A204.1 (cell line): Measurements from ENCODE around the gene CEBPE.

ENCODE experiments used
- FAIRE-seq: peaks from 2 replicates; lab custom pipeline; 2012; peaks lifted over from hg19 to GRCh38; lab: Jason Lieb, UNC

The CEBPE gene

GRCh38 chr14:23102801-23103200 lies 16.3 kb downstream of the CEBPE start:
- no peak for FAIRE-seq

DNA sequence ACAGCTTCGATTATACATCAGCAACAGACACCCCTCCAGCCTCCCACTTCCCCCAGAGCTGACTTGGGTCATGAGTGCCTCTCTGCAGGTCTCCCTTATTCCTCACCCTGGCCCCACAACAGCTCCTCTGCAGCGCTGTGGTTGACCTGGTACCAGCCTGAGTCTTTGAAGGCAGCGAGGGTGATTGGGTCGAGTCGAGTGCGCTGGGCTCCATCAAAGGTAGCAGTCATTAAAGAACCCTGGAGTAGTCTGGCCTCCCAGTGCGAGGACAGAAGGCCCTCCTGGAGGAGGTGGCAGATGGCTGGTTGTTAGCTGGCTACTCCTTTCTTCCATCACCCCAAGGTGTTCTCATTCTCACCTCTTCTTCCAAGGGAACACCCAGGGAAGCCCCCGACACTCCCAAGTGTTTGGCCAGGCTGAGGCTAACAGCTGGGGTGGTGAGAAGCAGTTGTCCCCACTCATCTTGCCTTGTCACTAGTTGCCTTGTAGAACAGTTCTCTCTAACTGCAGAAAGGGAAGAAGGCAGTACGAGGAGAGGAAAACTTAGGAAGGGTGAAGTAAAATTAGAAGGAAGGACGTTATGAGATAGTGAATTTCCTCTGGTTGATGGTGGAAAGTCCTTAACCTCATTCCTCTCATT lies 16.9 kb downstream of the CEBPE start:
- no peak for FAIRE-seq

GRCh38 chr14:23101213-23101970 lies 17.7 kb downstream of the CEBPE start:
- FAIRE-seq = no peak

GRCh38 chr14:23099212-23099861 lies 19.7 kb downstream of the CEBPE start:
- FAIRE-seq = no peak

- FAIRE-seq = no peak
Measured at GRCh38 chr14:23097786-23098185, 21.3 kb downstream of the CEBPE start.

- FAIRE-seq = peak; percentile 100
Measured at GRCh38 chr14:23095196-23096108, 23.6 kb downstream of the CEBPE start, which contains the start of gene C14orf119. Gene C14orf119 (plus strand): TSS chr14:23095505. CDS start chr14:23097659, 2,154 bp downstream.

- no peak for FAIRE-seq
Measured at GRCh38 chr14:23094666-23095195, 24.3 kb downstream of the CEBPE start, which contains the start of gene ACIN1. Gene ACIN1 (minus strand): TSS chr14:23095136. CDS start chr14:23095112, 24 bp downstream.

- FAIRE-seq = no peak
Measured at GRCh38 chr14:23093991-23094665, 24.9 kb downstream of the CEBPE start.

DNA sequence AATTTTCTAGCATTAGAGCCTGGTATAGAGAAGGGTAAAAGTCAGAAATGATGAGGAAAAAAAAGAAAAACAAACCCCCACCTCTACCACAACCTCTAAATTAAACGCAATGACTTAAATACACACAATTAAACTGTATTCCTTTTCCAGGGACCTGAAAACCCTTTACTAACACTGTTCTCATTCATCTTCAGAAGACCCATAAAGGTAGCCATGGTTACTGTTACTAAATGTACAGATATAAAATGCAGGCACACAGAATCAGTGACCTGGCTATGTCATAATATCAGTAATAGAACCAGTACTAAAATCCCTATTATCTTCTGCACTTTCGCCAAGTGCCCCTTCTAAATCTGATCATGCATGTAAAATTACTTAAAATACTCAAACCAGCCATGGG lies 25.5 kb downstream of the CEBPE start:
- no peak for FAIRE-seq

DNA sequence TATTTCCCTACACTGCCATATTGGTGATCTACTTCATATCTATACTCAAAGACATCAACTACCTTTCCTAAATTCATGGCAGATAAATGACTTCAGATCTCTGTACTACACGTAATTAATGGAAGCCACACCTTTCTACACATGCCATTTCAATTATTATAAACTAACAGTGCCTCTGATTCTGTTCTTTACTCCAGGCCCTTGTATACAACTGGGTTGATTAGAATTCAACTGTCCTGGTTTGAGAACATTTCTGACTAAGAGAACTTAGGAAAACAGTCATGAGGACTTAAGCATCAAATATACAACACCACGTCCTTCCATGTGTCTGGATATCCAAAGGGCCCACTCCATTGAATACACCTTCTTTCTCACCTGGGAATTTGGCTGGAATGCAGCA lies 26.0 kb downstream of the CEBPE start:
- no peak for FAIRE-seq

- no peak for FAIRE-seq
Measured at GRCh38 chr14:23091294-23092225, 27.5 kb downstream of the CEBPE start.

DNA sequence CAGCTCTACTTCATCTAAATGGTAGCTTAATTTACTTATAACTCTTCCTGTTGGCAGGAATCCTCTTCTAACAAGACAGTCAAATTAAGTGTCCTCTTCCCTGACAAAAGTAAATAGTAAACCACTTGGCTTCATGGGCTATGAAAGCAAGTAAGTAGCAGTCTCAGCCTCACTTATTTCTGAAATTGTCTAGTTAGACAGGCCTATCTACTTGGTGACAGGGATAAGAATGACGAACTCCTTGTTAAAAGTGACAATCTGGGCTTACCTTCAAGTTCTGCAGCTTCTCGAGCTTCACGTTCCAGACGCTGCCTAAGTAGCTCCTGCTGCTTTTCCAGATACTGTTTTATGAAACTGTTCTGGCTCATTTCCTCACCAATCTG lies 28.8 kb downstream of the CEBPE start:
- no peak for FAIRE-seq

- no peak for FAIRE-seq
Measured at GRCh38 chr14:23089498-23090253, 29.4 kb downstream of the CEBPE start.

DNA sequence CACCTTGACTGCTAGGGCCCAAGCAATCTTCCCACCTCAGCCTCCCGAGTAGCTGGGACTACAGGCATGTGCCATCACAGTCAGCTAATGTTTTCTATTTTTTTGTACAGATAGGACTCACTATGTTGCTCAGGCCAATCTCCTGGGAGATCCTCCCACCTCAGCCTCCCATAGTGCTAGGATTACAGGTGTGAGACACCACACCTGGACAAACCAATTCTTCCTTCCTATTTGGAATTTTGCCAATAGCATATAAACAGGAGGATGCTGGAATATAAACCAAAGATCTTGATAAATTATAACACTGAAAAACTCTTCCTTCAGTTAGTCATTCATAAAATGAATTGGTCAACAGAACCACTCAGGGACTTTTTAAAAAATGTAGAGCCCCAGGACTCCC lies 32.5 kb downstream of the CEBPE start:
- no peak for FAIRE-seq

GRCh38 chr14:23085458-23085857 lies 33.6 kb downstream of the CEBPE start:
- FAIRE-seq = no peak

DNA sequence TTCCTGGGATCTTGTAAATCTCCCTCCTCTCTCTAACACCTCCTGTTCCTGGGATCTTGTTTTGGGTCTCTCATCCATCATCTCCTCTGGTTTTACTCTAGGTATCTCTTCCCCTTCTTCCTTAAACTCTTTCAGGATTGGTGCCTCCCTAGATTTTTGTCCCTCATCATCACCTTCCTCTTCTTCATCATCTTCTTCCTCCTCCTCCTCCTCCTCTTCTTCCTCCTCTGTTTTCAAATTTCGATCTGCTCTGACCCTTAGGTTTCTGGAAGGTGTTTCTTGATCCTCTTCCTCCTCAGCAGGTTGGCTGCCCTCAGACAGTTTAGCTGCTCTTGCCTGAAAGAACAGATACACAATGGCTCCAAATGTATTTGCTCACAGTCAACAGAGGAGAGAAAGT lies 38.6 kb downstream of the CEBPE start:
- FAIRE-seq = no peak

DNA sequence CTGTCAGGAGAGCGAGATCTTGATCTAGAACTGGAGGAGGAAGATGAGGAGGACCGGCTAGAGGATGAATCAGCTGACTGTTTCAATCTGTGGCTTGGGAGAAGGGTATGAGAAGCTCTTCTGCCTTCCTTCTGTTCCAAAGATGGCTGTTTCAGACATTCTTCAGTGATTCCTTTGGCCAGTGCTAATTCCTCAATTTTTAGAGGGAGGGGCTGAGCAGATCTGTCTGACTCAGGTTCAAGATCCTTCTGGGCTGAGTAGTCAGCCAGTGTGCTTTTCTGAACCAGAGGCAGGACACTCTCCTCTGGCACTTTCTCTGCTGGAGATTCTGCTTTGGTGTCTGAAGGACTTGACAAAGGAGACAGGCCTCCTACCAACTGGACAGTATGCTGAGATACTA lies 39.3 kb downstream of the CEBPE start:
- no peak for FAIRE-seq

- no peak for FAIRE-seq
Measured at GRCh38 chr14:23078692-23079116, 40.4 kb downstream of the CEBPE start.

- no peak for FAIRE-seq
Measured at GRCh38 chr14:23077962-23078361, 41.1 kb downstream of the CEBPE start.
